ENCODE results near the gene FAM219B. TPM values are rescaled to one million over a fixed set of nuclear protein-coding genes. Genes with fewer than 3 reads are reported as not detected.

FAM219B gene
- total and polyA plus RNA-seq, 10 of the 15 experiments (the other 5 are each of a cell fraction or from before 2014, with no cell fraction given): 7.6 to 53.2 (median 29.4) TPM

- TF ChIP-seq E4F1 (IDR thresholded peaks at IDR 0.05; ENCODE audit: borderline replicate concordance, partially characterized antibody) (no peak), CHD4 (IDR thresholded peaks at IDR 0.05) (no peak), RELB (IDR thresholded peaks at IDR 0.05; ENCODE audit: low read depth) (no peak), MYB (IDR thresholded peaks at IDR 0.05; ENCODE audit: borderline replicate concordance, low read depth, low read length) (no peak), CREB1 (IDR thresholded peaks at IDR 0.05; ENCODE audit: low read depth) (no peak), IRF3 (IDR thresholded peaks at IDR 0.05) (no peak), YY1 (IDR thresholded peaks at IDR 0.05; ENCODE audit: low read depth, low read length) (no peak)
Observed at GRCh38 chr15:74873756-74874424, 32.8 kb downstream of the FAM219B start (continued).

Measured in GM12878 (cell line).